ENCODE data around the gene AARS2.
A peak's percentile ranks its signal among the peaks of the same experiment; 100 is the strongest.
"Not testable (repeated sequence)": the region's sequence is repeated elsewhere in the genome, so short reads cannot be mapped to it uniquely, and the experiment has no call there.

AARS2 gene

DNA sequence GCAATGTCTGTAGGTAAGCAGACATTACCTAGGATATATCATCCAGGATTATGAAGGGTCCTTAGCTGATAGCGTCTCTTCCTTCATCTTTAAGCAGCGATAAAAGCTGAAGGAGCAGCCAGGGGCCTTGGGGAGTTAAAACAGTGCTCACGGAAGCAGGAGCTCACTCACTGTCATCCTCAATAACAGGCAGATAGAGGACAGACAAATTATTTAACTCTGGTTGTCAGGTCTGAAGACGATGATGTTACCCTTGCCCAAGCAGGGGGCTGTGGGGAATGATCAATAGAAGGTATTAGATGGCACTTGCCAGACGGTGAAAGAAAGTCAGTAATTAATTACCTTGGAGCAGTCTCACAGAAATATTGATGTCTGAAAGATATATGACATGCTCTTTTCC is 16.7 kb upstream of the AARS2 start:
- DNase-seq (ENCODE audit: low spot score) = no peak

DNA sequence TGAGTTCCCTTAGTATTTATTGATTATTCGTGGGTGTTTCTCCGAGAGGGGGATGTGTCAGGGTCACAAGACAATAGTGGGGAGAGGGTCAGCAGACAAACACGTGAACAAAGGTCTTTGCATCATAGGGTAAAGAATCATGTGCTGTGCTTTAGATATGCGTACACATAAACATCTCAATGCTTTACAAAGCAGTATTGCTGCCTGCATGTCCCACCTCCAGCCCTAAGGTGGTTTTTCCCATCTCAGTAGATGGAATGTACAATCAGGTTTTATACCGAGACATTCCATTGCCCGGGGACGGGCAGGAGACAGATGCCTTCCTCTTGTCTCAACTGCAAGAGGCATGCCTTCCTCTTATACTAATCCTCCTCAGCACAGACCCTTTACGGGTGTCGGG is 15.1 kb upstream of the AARS2 start:
- DNase-seq (ENCODE audit: low spot score) = not testable (repeated sequence)

DNA sequence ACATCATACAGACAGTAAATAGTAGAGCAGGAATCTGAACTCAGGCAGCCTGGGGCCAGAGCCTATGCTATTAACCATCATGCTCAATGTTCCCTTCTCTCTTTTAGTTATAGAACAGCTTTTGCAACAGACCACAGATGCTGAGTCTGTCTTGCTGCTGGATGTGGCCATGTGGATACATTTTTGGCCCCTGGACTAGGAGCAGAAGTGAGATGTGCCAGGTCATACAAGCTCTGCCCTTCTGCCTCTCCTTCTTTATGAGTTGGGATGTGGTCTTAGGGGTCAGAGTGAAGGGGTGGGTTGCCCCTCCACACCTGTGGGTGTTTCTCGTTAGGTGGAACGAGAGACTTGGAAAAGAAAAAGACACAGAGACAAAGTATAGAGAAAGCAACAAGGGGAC is 14.6 kb upstream of the AARS2 start:
- no peak for DNase-seq (ENCODE audit: low spot score)

DNA sequence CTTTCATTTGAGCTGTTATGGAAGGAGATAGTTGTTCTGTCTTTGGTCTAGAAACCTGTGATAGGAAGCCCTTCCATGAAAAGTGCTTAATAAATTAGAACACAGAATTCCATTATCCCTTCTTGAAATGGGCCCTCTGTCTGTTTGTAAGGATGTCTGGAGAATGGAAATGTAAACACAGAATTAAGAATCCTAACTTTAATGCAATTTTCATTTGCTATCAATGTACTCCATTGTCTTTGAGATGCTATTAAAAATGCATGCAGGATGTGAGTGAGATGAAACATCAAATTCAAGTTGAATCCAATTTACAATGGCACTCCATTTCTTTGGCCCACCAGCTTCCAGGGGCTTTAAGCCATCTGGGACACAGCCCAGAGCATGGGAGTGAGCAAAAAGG is 13.9 kb upstream of the AARS2 start:
- DNase-seq (ENCODE audit: low spot score) = no peak

DNA sequence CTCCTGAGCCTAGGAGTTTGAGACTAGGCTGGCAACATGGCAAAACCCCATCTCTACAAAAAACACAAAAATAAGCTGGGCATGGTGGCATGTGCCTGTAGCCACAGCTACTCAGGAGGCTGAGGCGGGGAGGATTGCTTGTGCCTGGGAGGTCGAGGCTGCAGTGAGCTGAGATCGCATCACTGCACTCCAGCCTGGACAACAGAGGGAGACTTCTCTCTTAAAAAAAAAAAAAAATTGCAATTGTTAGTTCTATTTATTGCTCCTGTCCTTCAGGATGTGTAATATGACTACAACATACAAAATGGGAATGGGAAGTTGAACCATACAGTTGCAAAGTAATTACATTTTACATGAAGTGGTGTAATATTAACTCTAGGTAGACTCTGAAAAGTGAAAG is 8.1 kb upstream of the AARS2 start:
- no peak for DNase-seq (ENCODE audit: low spot score)

DNA sequence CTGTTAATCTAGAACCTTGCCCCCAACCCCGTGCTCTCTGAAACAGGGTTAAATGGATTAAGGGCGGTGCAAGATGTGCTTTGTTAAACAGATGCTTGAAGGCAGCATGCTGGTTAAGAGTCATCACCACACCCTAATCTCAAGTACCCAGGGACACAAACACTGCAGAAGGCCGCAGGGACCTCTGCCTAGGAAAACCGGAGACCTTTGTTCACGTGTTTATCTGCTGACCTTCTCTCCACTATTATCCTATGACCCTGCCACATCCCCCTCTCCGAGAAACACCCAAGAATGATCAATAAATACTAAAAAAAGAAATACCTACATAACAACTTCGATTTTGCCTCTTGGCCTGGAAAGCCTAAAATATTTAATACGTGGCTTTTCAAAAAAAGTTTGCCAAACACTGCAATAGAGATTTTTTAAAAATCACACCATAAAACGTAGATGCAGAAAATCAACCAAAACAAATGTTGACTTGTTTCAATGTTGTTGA is 4.0 kb upstream of the AARS2 start:
- not testable (repeated sequence) for DNase-seq (ENCODE audit: low spot score)

DNA sequence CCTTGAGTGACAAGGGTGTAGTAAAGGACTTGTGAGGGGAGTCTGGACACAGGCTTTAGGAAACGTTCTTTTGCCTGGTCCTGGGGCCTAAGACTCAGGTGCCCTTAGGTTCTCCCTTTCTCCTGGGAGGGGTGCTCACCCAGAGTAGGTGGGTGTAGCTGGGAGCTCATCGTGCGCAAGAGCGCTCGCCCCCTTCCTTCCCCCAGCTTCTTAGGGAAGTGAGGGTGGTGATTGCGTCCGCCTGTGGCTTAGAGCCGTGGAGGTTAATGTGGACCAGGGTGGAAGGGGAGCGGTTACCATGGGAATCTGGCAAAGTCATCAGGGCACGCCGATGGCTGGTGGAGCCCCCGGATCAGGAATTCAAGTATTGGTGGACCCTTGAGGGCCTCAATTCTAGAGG is 3.3 kb upstream of the AARS2 start:
- DNase-seq (ENCODE audit: low spot score) = no peak

DNA sequence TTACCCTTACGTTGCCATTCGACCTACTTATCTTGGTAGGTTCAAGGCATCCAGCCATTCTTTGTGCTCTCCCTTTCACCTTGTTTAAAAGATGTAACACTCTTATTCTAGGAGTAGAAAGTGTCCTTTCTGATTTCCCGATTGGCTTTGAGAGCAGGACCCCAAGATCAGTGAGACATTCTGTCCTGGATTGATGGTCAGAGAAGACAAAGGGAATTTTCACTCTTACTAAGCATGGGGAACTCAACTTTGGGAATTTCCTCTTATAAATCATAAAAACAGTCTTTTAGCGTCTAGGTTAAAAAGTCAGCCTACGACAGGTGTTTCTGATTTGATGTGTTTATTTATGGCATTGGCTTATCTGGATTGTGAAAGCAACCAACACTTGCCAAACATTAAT is 2.8 kb upstream of the AARS2 start:
- DNase-seq (ENCODE audit: low spot score) = no peak

DNA sequence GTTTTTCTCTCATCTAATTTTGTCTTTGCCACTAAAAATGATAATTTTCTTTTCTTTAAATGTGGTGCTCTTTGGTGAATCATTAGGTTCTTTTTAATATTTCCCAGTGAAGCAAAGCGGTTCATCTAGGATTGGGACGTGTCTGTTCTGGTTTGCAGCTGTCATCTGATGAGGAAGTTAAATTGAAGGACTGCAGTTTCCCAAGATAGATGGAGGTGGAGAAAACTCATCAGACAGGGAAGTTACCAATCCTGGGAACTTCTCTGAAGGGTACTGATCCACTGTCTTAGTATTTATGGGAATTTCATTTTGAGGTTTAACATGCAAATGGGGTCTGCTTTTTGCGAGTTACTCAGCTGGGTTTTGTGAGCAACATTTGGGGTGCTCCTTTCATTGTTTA is 2.4 kb upstream of the AARS2 start:
- DNase-seq (ENCODE audit: low spot score) = no peak

DNA sequence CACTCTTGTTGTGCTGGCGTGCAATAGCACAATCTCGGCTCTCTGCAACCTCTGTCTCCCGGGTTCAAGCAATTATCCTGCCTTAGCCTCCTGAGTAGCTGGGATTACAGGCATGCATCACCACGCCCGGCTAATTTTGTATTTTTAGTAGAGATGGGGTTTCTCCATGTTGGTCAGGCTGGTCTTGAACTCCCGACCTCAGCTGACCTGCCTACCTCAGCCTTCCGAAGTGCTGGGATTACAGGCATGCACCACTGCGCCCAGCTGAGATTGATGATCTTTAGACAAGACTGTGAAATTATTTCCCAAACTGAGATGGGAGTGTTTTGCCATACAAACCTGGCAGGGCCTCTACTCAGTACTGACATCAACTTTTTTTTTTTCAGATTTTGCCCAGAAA is 1.5 kb upstream of the AARS2 start:
- DNase-seq (ENCODE audit: low spot score) = not testable (repeated sequence)

DNA sequence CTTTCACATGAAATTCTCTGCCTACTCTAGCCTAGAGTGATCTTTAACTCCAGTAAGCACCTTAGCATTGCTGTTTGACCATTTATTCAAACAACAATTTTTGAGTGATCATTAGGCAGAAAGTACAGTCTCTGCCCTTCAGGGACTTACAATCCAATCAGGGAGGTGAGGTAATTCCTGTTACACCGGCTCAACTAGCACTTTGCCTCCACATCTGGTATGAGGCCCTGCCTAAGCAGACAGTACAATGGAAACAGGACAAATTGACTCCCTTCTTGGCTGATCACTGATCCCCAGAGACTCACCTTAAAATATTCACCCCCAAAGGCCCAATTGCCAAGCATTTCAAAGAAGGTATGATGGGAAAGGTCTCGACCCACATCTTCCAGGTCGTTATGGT is 1.4 kb downstream of the AARS2 start:
- DNase-seq (ENCODE audit: low spot score) = no peak

DNA sequence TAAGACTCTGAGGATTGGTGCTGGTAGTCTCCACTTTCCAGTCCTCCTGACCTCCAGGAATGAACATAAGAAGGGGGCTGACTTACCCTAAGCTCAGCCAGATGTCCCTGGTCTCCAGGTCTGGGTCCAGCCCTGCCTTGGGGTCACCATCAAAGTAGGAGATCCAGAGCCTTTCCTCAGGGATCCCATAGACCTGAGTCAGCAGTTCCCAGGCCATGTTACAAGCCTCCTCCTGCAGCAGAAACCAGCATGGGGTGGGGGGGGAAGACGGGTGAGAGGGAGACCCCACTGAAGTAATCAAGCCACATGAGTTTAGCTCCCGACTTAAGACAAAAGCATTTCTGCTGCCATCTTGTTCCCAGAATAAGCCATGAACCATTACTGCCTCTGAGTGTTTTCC is 1.8 kb downstream of the AARS2 start:
- DNase-seq (ENCODE audit: low spot score) = no peak

DNA sequence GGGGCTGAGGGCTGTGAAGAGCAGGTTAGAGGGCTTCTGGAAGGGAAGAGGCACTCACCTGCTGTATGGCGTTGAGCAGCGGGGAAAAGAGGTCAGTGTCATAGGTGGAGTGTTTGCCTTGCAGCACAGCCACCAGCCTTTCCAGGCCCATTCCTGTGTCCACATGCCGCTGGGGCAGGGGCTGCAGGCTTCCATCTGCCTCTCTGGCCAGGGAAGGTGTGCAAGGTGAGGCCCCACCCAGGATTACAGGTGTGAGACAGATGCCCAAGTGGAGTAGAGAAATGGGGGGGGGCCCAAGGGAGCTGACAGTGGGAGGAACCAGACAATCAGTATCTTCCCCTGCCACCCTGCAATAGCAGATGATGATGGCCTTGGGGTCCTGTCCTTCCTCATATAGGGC is 2.9 kb downstream of the AARS2 start:
- no peak for DNase-seq (ENCODE audit: low spot score)

DNA sequence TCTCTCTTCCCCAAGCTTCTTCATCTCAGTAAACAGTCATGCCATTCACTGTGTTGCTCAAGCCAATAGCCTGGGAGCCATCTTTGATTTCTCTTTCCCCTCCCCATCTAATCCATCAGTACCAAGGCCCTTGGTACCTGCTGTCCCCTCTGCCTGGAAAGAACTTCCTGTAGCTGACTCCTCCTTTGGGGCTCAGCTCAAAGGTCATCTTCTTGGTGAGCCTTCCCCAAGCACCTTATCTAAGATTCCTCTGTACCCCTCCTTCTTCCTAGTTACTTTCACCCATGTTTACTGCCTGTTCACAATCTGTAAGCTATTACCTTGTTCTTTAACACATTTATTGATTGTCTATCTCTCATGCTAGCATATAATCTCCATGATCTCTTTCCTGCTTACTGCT is 3.5 kb downstream of the AARS2 start:
- DNase-seq (ENCODE audit: low spot score) = no peak

DNA sequence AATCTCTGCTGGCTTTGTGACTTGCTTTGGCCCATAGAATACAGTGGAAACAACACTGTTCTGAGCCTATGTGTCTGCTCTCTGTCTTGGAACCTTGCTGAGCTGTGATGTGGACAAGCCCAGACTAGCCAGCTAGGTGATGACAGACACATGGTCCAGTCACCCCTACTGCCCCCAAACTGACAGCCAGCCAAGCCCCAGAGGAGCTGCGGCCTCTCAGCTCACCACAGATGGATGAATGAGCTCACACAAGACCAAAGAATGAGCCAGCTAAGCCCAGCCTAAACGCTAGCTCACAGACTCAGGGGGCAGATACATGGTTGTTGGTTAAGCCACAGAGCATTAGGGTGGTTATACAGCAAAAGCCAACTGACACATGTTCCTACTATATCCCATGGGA is 4.1 kb downstream of the AARS2 start:
- DNase-seq (ENCODE audit: low spot score) = no peak

DNA sequence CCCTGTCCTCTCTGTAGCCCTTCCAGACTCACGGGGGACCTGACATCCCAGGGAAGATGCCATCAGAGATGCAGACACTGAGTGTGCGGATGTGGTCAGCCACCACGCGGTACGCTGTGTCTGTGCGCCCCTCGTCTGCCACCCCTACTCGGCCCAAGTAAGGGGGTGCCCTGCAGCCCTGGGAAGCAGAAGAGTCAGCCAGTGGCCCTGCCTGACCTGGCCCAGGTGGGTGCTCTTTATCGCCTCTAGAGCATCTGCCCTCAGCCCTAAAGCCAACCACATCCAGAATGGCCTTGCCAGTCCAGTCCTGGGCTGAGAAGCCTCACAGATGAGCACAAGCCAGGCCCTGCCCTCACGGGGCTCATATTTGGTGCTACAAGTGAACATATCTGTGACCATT is 5.9 kb downstream of the AARS2 start:
- DNase-seq (ENCODE audit: low spot score) = no peak

DNA sequence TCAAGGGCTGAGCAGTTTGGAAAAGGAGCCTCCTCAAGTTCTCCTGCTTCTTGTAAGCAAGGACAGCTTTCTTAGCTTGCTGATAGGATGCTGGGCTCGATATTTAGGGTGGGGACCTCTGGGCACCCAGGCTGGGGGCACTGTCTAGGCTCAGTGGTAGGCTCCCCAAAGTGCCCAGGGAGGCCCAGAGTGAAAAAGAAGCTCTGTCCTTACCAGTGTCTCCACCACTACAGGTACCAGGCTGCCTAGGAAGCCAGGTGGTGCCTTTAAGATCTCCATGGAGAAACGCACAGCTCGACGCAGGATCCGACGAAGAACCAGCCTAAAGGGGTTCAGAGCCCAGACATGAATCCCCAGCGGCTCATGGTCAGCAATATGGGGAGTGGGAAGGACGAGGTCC is 6.4 kb downstream of the AARS2 start:
- no peak for DNase-seq (ENCODE audit: low spot score)

DNA sequence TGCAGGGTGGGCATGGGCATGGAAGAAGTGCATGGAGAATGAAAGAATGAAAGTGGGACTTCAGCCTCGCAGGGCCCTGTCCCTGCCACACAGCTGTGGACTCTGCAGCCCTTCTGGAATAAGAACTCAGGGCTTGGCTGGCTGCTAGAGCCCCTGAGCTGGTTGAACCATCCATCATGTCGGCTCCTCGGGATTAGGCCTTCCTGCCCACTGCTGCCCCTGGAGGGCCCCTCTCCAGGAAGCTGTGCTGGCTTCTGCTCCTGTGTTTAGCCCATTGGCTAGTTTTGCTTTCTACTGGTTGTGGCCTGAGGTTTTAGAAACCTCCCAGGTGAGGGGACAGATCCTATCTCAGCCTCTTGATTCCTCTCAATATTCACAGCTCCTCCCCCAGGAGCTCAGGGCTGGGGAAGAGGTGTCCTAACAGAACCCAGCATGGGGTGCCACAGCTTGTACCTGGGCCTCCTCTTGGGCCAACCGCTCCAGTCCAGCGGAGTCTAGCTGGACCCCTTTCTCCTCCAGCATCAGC is 7.9 kb downstream of the AARS2 start:
- no peak for DNase-seq (ENCODE audit: low spot score)

DNA sequence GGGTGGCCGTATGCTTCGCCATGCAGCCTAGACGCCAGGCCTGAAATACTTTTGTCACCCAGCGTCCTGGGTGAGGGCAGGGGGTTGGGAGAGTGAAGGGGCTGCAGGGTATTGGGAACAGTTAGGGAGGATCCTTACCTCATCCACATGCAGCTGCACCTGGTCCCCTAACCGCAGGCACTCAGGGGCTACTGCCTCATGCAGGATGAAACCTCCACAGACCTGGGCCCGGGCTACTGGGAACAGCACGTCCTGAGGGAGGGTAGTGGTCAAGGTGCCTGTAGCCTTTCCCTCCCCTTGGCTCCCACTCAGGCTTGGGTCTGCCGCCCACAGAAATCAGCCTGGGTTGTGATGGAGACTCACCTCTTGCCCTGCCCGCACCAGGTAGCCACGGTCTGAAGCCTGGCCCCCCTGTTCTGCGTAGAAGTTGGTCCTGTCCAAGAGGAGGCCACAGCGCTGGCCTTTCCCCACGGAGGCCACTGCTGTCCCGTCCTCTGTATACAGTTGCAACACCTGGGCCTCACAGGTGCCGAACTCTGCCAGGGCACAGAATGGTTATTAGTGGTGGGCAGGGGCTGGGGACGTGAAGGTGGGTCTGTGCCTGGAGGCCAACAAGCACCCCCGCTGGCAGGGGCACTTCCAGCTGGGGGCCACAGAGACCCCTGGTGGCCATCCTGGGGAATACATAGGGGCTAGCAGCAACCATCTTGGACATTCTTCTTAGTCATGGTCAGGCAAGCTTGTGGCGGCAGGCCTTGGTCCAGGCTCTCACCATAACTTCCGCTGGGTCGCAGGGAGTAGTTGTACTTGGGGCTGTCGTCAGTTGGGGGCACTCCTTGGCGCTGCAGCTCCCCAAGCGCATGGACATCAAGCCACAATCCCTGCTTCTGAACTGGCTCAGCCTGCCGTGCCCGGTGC is 8.6 kb downstream of the AARS2 start:
- peak; percentile 54 for DNase-seq (ENCODE audit: low spot score)

DNA sequence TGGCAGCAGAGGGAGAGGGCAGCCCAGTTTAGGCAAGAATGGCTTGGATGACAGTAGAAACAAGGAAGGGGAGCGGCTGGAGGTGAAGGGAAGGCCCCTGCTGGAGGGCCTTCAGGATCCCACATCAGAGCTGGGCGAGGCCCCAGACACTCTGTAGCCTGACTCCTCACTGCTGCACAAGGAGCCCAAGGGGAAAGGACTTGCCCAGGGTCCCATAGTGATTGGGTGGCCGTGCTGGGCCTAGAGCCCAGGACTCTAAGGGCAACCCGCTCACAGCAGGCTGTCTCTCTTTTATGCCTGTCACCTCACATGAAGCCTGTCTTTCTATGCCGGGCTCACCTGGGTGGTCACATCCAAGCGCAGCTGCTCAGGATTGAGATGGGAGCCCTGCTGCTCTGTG is 9.3 kb downstream of the AARS2 start:
- no peak for DNase-seq (ENCODE audit: low spot score)

DNA sequence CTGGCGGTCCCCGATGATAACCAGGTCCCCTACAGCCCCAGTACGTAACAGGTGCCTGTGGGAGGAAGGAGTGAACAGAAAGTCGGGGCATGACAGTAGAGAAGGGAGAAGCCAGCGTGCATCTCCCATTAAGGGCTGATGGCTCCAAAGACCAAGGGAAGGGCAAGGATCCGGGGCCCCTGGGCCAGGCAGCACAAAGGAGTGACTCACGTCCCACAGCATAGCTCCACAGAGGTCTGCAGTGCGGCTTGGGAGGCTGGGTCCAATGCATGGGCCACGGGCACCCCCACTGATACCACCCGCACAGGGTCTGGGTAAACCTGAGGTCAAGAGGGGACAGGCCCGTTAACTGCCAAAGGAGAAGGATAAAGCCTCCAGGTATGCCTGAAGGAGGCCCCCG is 10.3 kb downstream of the AARS2 start:
- no peak for DNase-seq (ENCODE audit: low spot score)

DNA sequence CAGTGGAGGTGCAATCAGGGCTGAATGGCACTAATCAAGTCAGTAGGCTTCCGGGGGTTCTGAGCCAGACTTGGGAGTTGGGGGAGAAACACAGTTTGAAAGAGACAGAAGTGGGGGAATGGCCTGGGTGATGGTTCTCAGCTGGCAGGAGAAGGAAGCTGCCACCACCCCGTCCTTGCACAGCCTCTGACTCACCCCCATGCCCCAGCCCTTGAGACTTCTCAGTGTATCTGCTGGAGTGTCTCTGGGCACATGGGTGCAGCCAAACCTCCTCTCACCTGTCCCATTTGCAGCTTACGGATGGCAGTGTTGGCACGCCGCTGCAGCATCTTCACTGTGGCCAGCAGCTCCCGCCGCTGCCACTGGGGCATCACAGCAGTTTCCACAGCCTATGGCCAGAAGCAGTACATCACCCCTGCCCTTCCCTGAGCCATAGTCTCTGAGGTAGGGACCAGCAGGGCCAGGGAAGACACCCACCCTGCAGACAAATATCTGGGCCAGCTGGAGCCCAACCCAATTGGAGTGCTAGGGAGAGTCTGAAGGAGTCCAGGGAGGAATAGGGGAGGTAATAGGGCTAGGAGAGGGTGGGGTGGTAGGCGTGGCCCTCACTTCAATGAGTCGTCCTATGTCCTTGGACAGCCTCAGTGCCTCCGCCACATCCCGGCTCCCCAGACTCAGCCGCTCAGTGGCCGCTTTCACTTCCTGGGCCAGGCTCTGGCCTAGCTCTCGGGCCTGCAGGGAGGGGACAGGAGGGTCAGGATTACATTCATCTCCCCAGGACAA is 11.2 kb downstream of the AARS2 start:
- DNase-seq (ENCODE audit: low spot score) = no peak

DNA sequence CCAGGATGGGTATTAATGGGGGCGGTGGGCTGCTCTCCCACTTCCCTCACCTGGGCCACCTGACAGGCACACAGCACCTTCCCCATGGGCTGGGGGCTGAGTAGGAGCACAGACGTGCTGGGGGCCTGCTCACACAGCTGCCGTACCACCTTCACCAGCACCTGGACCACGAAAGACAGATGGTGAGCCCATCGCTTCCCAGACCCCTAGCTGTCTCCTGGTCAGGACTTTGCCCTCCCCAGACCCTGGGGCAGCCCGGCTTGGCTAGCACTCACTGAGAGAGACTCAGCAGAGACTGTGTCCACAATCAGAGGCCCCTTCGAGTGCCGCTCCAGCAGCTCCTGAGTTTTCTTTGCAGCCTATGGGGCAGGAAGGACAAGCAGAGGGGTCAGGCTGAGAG is 12.0 kb downstream of the AARS2 start:
- DNase-seq (ENCODE audit: low spot score) = no peak

Measured in NAMALWA (cell line).